GM12801 (cell line): ENCODE data around the gene PTGDR2.

ENCODE experiments used
- TF ChIP-seq, protein P1 (sequence below): IDR thresholded peaks from one replicate; pipeline ENCODE4 v1.5.1; 2011; ENCODE audit warnings: control low read depth; ENCODE audit not compliant: insufficient read length; ENCODE audit errors: extremely low read depth

The PTGDR2 gene

DNA sequence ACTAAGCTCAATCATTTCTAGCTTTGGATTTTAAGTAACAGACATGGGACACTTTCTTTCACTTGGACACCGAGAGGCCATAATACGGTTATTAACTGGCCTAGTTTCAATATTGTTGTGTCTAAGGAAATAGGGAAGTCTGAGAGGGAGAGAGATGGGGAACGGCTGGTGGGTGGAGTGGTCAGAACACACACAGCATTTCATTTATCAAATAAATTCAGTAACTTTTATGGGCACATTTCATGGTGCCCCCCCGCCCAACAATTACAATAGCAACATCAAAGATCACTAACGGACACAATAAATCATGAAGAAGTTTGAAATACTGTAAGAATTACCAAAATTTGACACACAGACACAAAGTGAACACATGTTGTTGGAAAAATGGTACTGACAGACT lies 39.9 kb upstream of the PTGDR2 start:
- TF ChIP-seq, protein P1, sequence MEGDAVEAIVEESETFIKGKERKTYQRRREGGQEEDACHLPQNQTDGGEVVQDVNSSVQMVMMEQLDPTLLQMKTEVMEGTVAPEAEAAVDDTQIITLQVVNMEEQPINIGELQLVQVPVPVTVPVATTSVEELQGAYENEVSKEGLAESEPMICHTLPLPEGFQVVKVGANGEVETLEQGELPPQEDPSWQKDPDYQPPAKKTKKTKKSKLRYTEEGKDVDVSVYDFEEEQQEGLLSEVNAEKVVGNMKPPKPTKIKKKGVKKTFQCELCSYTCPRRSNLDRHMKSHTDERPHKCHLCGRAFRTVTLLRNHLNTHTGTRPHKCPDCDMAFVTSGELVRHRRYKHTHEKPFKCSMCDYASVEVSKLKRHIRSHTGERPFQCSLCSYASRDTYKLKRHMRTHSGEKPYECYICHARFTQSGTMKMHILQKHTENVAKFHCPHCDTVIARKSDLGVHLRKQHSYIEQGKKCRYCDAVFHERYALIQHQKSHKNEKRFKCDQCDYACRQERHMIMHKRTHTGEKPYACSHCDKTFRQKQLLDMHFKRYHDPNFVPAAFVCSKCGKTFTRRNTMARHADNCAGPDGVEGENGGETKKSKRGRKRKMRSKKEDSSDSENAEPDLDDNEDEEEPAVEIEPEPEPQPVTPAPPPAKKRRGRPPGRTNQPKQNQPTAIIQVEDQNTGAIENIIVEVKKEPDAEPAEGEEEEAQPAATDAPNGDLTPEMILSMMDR, result no peak

DNA sequence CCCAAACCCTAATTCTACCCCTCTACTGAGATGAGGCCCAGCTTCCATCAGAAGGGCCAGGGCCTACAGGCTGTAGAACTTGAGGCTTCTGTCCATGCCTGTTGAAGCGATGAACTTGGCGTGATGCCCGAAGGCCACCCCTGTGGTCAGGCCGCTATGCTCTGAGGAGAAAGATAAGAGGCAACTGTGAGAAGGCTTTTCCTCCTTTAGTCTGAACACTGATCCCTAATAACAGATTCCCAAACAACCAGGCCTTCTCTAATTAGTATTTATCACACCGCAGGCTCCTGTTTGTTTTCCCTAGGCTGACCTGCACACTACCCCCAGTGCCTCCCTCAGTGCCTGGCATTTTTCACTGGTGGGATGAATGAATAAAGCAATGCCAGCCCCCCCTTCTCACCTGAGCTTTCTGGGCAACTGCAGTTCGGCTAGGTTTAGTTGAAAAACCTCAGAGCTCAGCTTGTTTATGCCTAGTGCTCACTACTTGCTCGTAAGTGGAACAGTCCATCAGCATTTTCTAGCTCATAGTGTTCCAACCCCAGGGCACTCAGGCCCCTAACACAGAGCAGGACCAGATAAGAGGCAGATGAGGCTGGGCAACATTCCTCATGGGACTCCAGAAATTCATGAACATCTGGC lies 35.5 kb upstream of the PTGDR2 start:
- TF ChIP-seq, protein P1, result no peak

DNA sequence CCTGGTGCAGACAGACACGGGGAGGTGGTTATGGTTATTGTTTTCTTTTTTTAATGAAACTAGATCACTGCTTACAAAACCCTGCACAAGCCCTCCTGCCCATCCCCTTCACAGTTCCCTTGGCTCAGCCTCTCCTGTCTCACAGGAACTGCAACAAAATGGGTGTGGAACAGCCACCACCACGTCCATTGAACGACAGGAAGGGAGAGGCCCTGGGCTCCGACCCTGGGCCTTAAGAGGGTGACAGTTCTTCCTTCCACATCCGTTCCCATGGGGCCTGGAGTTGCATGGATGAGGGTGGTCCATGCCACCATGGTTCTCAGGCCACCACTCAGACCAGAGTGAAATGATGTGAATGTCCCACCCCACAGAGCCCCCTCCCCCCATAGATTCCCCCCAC lies 34.9 kb upstream of the PTGDR2 start:
- TF ChIP-seq, protein P1, result no peak

DNA sequence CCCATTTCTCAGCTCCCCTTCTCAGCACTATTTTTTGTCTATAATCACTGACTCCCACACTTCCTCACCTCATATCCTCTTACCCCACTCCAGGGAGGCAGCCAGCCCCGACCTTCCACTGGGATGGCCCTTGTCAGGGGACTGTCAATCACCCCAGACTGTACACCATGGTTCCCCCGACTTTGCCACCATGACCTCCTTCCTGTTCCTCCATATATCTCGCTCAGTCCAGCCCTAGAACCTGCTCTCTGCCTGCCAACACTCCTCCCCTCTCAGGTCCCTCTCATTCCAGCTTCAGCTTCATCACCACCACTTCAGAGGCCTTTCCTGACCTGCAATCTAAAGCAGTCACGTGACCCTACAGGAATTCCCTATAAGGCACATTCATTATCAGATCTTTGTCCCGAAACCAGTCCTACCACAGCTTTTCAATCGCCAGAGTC lies 34.1 kb upstream of the PTGDR2 start:
- TF ChIP-seq, protein P1, result no peak

DNA sequence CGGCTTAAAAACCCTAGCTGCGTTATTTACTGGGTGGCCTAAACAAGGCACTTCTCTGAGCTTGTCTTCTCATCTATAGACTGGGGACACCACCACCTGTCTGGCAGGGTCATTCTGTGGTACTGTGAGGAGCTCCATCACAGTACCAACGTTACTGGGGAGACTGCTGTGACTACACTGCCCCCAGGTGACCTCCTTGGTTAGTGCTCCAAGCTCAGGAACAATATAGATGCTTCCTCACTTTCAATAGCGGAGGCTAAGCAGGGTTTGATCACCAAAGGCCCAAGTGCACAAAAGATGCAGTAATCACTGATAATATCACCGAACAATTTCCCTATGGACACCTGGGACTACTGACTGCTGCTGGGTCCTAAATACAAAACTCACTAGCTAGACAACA lies 31.8 kb upstream of the PTGDR2 start:
- TF ChIP-seq, protein P1, result no peak

DNA sequence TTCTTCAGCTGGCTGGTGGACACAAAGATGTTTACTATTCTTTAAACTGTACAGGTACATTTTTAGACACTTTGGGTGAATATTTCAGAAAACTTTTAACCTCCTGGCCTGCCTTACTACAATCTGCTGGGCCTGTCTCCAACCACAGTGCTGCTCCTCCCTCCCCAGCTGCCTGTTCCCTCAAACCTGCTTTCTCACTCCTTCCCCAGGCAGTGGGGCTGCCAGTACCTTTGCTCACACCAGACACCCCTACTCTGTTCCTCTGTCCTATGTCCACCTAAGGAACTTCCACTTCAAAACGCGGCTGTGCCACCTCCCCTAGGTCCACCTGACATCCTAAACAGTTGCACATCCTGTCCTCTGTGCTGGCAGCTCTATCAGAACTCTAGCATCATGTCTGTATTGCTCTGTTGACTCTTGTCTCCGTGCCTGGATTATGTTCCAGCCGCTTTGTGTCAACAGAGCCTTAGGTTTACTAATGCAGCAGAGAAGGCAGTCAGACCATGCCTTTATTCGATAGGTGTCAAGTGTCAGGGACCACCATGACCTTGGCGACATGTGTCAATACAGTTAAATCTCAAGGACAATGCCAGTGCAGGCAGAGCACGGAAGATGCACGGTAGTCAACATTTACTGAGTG lies 25.0 kb upstream of the PTGDR2 start:
- TF ChIP-seq, protein P1, result no peak

DNA sequence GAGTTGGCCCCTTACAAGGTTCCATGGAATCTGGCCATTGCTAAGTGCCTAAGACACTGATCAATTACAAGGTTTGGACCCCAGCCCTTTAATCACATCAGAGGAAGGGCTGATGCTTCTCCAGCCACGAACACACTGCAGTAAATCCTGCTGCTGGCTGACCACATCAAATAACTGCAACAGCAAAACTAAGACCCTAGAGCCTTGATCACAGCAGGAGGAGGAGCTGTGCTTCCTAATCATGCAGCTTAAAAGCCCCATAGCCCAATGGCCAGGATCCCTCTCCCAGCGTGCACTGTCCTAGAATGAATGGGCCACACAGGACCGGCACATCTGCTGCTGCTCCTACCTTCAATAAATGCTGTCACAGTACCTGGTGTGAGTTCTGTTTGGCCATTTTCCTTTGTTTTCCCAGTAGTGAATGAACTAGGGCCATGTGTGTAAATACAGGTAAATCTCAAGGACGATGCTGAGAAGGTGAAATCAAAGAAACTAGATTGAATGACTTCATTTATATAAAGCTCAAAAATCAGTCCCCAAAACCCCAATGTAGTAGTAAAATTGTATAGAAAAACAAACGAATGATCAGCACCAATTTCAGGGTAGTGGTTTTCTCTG lies 24.3 kb upstream of the PTGDR2 start:
- TF ChIP-seq, protein P1, result no peak
